Activated CD4-positive, alpha-beta T cell treated with anti-CD3 and anti-CD28 coated beads, Interleukin-2, amount 10 ng/mL, durations not matched to agents 24 days and 14 days (primary cell): ENCODE data around the gene NOXO1. TPM values are rescaled to one million over a fixed set of nuclear protein-coding genes. Genes with fewer than 3 reads are reported as not detected.

ENCODE experiments used
- DNase-seq: peaks from one replicate; pipeline ENCODE4 v3.0.0; 2022
- H3K27ac Mint-ChIP-seq: one replicate; pipeline ENCODE4 v1.8.0; 2022; ENCODE audit warnings: mild to moderate bottlenecking, mixed read lengths
- H3K27me3 Mint-ChIP-seq: one replicate; pipeline ENCODE4 v1.8.0; 2022; ENCODE audit warnings: mixed read lengths
- H3K36me3 Mint-ChIP-seq: one replicate; pipeline ENCODE4 v1.8.0; 2022; ENCODE audit warnings: low read depth, mild to moderate bottlenecking, mixed read lengths
- H3K4me1 Mint-ChIP-seq: one replicate; pipeline ENCODE4 v1.8.0; 2021; ENCODE audit warnings: mixed read lengths
- H3K4me3 Mint-ChIP-seq: one replicate; pipeline ENCODE4 v1.8.0; 2022; ENCODE audit warnings: mild to moderate bottlenecking, moderate library complexity, mixed read lengths
- H3K9me3 Mint-ChIP-seq: one replicate; pipeline ENCODE4 v1.8.0; 2021; ENCODE audit warnings: mixed read lengths
- intact Hi-C: fragments of 100-400 bp; cut with micrococcal nuclease; formaldehyde crosslinking; loops from one replicate; pipeline ENCODE4 v1.15.1; 2023
- total RNA-seq: library from RNA; stranded (reverse); gene quantifications from 2 replicates; pipeline ENCODE4 v1.2.3, GENCODE V29; 2022

NOXO1 gene
- total RNA-seq, 1 donor from 2014 or later, result 0.56 TPM

DNA sequence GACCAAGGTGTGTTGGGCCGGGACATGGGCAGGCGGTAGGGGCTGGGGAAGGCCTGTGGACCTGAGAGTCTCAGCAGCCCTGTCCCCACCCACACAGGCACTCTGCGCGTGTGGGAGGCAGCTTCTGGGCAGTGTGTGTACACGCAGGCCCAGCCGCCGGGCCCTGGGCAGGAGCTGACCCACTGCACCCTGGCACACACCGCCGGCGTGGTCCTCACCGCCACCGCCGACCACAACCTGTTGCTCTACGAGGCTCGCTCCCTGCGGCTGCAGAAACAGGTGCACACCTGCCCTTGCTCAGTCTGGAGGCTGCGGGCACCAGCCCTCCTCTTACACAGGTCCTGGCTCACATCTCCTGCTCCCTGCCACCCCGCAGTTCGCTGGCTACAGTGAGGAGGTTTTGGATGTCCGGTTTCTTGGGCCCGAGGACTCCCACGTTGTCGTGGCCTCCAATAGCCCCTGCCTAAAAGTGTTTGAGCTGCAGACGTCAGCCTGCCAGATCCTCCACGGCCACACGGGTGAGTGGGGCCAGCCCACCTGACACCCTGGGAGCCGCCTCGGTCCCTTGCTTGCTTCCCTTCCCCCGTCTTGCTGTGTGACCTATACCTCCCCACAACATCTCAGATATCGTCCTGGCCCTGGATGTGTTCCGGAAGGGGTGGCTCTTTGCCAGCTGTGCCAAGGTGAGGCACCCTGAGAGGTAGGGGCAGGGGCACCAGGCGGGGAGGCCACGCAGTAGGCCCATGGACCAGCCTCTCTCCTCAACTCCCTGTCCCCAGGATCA is 5.6 kb downstream of the NOXO1 start:
- intact Hi-C loops, result no loop called here
- DNase-seq, result no peak
- Mint-ChIP-seq H3K4me1 (peaks cover 16% of the 10 kb centered on the region), H3K27me3 (peaks cover 2% of the 10 kb centered on the region), H3K36me3 (peaks cover 32% of the 10 kb centered on the region), H3K9me3 (no peaks in the 10 kb centered on the region), H3K27ac (no peak overlapping the region), H3K4me3 (no peak overlapping the region)

DNA sequence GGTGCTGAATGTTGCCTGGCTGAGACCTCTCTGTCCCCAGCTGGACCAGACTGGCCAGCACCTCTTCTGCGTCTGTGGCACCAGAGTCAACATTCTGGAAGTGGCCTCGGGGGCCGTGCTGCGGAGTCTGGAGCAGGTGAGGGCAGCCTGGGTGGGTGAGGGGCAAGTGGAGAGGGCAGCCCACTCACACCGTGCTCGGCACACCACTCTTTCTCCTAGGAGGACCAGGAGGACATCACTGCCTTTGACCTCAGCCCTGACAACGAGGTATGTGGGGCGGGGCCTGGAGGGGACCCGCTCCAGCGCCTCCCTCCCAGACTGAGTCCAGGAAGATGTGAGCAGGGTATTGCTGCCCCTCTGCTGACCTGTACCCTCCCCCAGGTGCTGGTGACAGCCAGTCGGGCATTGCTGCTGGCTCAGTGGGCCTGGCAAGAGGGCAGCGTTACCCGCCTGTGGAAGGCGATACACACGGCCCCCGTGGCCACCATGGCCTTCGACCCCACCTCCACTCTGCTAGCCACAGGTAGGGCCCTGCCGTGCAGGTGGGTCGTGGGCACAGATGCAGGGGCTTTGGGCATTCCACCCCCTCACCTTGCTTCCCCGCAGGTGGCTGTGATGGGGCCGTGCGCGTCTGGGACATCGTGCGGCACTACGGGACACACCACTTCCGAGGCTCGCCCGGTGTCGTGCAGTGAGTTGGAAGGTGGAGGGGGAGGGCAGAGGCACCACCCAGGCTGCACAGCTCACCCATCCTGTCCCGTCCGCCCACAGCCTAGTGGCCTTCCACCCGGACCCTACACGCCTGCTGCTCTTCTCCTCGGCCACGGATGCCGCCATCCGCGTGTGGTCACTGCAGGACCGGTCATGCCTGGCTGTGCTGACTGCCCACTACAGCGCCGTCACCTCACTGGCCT is 6.9 kb downstream of the NOXO1 start:
- intact Hi-C loops, result loop anchor here (5.0 kb wide), 1 partner anchor 33 kb away; the partner anchor contains the start of gene ZNF598
- Mint-ChIP-seq H3K27ac (no peak overlapping the region), H3K4me3 (peak overlapping the region; percentile 41), H3K9me3 (no peaks in the 10 kb centered on the region), H3K27me3 (no peaks in the 10 kb centered on the region), H3K36me3 (peaks cover 31% of the 10 kb centered on the region), H3K4me1 (peaks cover 16% of the 10 kb centered on the region)
- DNase-seq, result no peak

DNA sequence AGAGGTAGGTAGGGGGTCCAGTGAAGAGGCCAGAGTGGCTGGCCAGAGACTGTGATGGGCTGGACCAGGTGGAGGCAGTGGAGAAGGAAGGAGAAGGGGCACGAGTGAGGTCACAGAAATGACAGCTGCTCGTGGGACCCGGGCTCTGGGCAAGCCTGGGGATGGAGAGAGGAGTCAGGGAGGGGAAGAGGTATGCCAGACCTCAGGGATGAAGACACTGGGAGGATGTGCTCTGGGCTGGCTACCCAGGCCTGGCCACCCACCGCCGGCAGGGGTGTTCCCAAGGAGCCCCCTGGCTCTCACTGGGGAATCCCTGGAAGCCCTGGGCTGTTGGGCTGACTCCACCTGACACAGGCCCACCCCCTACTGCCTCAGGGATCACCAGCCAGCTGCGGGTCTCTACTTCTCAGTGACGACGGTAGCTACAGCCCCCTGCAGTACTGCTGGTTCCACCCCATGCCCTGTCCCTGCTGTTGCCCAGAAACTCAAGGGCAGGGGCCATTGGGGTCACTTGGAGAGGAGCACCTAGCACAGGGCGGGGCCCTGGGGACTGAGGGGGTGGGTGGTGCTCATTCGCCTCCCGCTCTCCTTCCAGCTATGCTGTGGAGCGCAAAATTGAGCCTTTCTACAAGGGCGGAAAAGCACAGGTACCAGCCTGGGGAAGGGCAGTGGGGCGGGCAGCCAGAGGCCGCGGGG is 7.7 kb downstream of the NOXO1 start:
- Mint-ChIP-seq H3K9me3 (no peaks in the 10 kb centered on the region), H3K4me3 (peak overlapping the region; percentile 9), H3K36me3 (peaks cover 28% of the 10 kb centered on the region), H3K27ac (no peak overlapping the region), H3K27me3 (no peaks in the 10 kb centered on the region), H3K4me1 (peaks cover 16% of the 10 kb centered on the region)
- intact Hi-C loops, result loop anchor here (5.0 kb wide), 1 partner anchor 34 kb away; the partner anchor contains the start of gene ZNF598
- no peak for DNase-seq

DNA sequence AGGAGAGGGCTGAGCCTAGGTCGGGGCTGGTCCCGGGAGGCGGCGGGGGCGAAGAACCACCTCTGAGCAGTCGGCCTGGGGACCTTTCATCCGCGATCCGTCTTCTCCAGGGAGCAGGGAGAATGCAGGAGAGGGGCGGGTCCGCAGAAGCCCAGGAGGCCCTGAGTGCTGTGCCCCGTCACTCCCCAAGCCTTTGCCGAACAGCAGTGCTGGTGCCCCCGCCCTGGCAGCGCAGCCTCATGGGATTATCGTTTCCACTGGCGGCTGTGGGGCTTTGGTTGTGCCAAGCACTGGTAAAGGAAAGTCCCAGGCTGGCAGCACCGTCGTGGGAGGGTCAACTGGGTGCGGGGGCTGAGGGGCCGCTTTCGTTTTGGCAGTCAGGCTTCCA is 8.8 kb downstream of the NOXO1 start:
- H3K36me3 Mint-ChIP-seq, result peaks cover 24% of the 10 kb centered on the region
- peak; percentile 74 for DNase-seq
- no peaks in the 10 kb centered on the region for H3K9me3 Mint-ChIP-seq
- H3K4me3 Mint-ChIP-seq, result peak overlapping the region; percentile 99
- intact Hi-C loops, result loop anchor here (1.0 to 5.0 kb wide), 3 partner anchors 8 to 35 kb away; partner anchors contain the start of genes RPS2 and ZNF598
- H3K27ac Mint-ChIP-seq, result peak overlapping the region; percentile 95
- H3K4me1 Mint-ChIP-seq, result peaks cover 16% of the 10 kb centered on the region
- H3K27me3 Mint-ChIP-seq, result no peaks in the 10 kb centered on the region

DNA sequence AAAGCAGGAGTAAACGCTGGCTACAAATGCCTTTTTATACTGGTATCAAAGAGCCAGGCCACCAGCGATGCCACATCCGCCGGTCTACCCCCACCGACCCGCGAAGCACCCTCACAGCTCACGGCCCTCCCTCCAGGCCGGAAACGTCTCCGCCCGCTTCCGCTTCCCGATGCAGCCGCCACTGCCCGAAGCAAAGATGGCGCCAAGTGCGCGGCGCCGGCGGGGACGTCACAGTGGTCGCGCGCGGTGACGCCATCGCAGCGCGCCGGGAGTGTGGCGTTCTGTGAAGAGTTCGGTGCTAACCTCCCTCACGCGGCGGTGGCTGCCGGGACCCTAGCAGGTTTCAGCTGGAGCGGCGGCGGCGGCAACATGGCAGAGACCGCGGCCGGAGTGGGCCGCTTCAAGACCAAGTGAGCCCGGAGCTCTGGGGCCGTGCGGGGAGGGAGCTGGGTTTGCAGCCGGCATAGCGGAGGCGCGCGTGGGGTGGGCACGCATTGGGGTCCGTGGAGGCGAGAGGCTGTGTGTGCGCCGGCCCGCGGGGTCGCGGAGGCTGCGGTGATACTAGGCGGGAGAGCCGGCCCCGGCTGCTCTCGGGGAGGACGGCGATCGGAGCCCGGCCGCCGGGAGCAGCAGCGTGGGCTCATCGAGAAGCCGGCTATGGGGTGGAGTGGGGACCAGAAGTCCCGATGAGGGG is 9.3 kb downstream of the NOXO1 start, which contains the start of gene TBL3:
Gene TBL3, plus strand, starts transcription at position 258 of the 694 bp plus-strand sequence. Its CDS starts 112 bp downstream, at position 370.
- Mint-ChIP-seq H3K27me3 (no peaks in the 10 kb centered on the region), H3K4me3 (peak within 1 kb of the TSS; percentile 99), H3K4me1 (peaks cover 17% of the 10 kb centered on the region), H3K27ac (peak within 1 kb of the TSS; percentile 95), H3K36me3 (peaks cover 23% of the 10 kb centered on the region), H3K9me3 (no peaks in the 10 kb centered on the region)
- DNase-seq, result peak; percentile 99
- intact Hi-C loops, result loop anchor here (1.0 to 5.0 kb wide), 3 partner anchors 8 to 35 kb away; partner anchors contain the start of genes RPS2 and ZNF598

DNA sequence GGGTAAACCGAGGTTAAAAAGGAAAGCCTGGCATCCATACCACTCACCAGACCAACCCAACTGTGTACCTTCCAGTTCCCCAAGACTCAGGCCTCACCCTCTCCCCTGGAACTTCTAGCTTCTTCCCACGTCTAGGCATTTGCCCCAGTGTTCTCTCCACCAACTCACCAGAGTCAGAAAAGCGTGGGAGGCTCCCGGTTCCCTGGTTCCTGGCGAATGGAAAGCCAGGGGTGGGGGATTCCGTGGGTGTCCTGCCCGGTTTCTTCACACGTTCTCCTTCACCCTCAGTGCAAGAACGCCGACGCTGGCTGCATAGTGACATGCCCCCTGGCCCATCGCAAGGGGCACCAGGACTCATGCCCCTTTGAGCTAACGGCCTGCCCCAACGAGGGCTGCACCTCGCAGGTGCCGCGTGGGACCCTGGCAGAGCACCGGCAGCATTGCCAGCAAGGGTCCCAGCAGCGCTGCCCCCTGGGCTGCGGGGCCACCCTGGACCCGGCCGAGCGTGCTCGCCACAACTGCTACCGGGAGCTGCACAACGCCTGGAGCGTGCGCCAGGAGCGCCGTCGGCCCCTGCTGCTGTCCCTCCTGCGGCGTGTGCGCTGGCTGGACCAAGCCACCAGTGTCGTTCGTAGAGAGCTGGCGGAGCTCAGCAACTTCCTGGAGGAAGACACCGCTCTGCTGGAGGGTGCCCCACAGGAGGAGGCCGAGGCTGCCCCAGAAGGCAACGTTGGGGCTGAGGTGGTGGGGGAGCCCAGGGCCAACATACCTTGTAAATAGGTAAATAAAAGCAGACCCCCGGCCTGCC is 12.9 kb downstream of the NOXO1 start:
- intact Hi-C loops, result no loop called here
- DNase-seq, result no peak
- Mint-ChIP-seq H3K4me1 (peaks cover 26% of the 10 kb centered on the region), H3K36me3 (peaks cover 30% of the 10 kb centered on the region), H3K27me3 (no peaks in the 10 kb centered on the region), H3K27ac (no peak overlapping the region), H3K4me3 (no peak overlapping the region), H3K9me3 (no peaks in the 10 kb centered on the region)

DNA sequence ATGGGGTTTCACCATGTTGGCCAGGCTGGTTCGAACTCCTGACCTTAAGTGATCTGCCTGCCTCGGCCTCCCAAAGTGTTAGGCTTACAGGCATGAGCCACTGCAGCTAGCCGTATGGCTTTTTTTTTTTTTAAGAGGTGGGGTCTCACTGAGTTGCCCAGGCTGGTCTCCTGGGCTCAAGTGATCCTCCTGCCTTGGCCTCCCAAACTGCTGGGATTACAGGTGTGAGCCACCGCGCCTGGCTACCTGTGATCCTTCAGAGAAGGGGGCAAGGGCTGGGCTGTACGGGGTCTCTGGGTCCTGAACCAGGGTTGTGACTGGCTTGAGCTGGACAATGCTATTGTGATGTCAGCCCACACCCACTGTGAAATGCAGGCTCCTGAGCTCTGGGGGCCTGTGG is 14.8 kb downstream of the NOXO1 start, which contains the start of gene RNF151:
Gene RNF151, plus strand, starts transcription at position 397 of the 400 bp plus-strand sequence. CDS start 26 bp downstream, outside the sequence.
- intact Hi-C loops, result no loop called here
- DNase-seq, result no peak
- Mint-ChIP-seq H3K9me3 (no peaks in the 10 kb centered on the region), H3K4me1 (peaks cover 24% of the 10 kb centered on the region), H3K27me3 (no peaks in the 10 kb centered on the region), H3K4me3 (peak within 1 kb of the TSS; percentile 99), H3K36me3 (peaks cover 41% of the 10 kb centered on the region), H3K27ac (peak within 1 kb of the TSS; percentile 97)

DNA sequence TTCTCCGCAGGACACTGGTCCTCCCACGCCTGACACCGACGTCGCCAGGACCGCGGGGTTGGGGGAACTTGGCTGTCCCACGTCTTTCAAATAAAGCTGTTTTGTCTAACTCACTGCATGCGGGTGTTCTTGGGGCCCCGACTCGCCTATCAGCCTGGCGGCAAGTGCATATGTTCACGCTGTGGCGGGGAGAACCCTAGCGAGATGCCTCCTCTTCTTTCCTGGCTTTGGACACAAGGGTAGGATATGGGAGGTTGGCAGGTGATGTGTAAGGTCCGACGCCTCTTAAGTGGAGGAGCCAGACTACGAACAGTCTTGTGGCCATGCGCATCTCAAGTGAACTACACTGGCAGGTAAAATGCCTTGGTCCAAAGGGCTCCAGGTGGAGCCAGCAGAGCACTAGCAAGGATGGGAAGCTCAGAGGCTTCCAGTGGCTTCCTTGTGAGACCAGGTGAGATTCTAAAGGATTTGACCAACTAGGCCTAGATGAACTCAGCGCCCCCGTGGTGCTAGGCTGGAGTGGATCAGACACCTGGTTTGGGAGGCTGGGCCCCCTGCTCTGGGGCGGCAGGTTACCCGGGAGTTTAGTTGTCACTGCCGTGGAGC is 15.8 kb downstream of the NOXO1 start:
- peak overlapping the region; percentile 97 for H3K27ac Mint-ChIP-seq
- peaks cover 26% of the 10 kb centered on the region for H3K4me1 Mint-ChIP-seq
- no peaks in the 10 kb centered on the region for H3K27me3 Mint-ChIP-seq
- H3K4me3 Mint-ChIP-seq, result peak overlapping the region; percentile 99
- intact Hi-C loops, result loop anchor here (2.0 kb wide), 1 partner anchor 25 kb away; no protein-coding TSS in a partner anchor
- no peak for DNase-seq
- peaks cover 47% of the 10 kb centered on the region for H3K36me3 Mint-ChIP-seq
- H3K9me3 Mint-ChIP-seq, result no peaks in the 10 kb centered on the region

DNA sequence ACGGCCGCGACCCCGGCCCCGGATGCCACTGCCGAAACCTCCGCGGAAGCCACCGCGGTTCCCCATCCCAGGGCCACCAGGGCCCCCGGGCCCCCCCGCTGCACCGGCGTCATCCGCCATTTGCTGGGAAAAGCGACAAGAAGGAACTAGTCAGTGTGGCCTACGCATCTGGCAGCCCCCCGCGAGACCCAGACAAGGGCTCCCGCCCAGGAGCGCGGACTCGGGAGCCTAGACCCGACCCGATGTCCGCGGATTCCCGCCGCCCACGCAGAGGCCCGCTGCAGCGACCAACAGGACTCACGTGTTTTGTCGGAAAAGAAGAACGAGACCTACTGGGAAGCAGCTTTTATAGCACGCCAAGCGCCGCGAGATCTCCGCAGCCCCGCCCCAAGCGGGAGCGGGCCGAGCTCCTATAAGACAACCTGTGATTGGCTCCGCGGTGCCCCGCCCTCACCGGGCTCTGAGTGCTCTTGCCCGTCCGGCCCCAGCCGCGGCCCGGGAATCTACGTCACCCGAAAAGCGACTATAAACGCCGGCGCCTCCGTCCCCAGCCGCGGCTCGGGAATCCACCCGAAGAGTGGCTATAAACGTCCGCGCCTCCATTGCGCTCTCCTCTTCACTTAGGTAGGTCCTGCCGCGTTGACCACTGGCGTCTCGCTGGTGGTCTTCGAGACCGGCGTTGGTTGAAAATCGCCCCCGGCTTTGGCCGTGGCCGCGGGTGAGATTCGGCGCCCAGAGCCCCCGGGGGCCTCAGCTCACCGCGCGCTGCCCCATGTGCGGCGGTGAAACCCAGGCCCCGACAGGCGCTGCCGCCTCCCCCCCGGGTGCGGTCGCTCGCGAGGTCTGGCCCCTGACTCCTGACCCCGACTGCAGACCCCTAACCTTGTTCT is 16.5 kb downstream of the NOXO1 start, which contains the start of gene RPS2:
Gene RPS2, minus strand, starts transcription at position 321 of the 890 bp plus-strand sequence. Its CDS starts 201 bp downstream, at position 120.
- intact Hi-C loops, result loop anchor here (1.0 to 2.0 kb wide), 3 partner anchors 8 to 26 kb away; partner anchors contain the start of genes MSRB1 and TBL3
- H3K4me3 Mint-ChIP-seq, result peak within 1 kb of the TSS; percentile 99
- H3K36me3 Mint-ChIP-seq, result peaks cover 54% of the 10 kb centered on the region
- DNase-seq, result peak; percentile 100
- H3K9me3 Mint-ChIP-seq, result no peaks in the 10 kb centered on the region
- H3K27me3 Mint-ChIP-seq, result no peaks in the 10 kb centered on the region
- peaks cover 31% of the 10 kb centered on the region for H3K4me1 Mint-ChIP-seq
- peak within 1 kb of the TSS; percentile 97 for H3K27ac Mint-ChIP-seq

DNA sequence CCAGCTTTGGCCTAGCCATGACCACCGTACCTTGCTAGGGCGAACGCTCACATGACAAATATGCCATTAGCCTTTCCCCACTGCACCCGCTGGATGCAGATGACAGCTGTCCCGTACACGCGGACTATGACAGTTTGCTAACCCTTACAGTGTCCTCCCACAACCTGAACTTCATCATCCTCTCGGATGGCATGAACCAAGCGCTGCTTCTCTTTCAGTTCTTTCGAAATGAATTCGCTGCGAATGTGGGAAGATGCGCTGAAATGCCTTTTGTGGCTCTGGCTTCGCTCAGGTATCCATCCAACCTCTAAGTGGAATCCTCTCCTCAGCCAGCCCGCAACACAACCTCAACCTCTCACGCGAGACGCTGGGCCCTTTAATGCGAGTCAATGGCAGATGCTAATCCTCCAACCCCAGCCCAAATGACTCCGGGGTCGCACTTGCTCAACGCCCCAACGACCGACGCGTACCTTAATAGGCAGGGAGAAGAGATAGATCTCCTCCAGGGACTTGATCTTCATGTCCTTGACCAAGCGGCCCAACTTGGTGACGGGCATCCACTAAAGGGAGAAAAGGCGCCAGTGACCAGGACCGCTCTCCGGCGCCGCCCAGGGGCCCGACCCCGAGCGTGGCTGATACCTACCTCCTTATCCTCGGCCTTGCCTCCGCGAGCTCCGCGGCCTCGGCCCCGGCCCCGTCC is 17.3 kb downstream of the NOXO1 start:
- peak; percentile 83 for DNase-seq
- intact Hi-C loops, result loop anchor here (1.0 to 2.0 kb wide), 3 partner anchors 8 to 27 kb away; partner anchors contain the start of genes MSRB1 and TBL3
- Mint-ChIP-seq H3K4me3 (peak overlapping the region; percentile 99), H3K9me3 (no peaks in the 10 kb centered on the region), H3K27me3 (no peaks in the 10 kb centered on the region), H3K36me3 (peaks cover 55% of the 10 kb centered on the region), H3K4me1 (peaks cover 33% of the 10 kb centered on the region), H3K27ac (peak overlapping the region; percentile 97)
